HL-60/S4 treated with phorbol 12-myristate 13-acetate at 8.2 ng/mL for 4 days and 3 days (cell line): Measurements from ENCODE around the gene BUB3.
"Not testable (repeated sequence)": the region's sequence is repeated elsewhere in the genome, so short reads cannot be mapped to it uniquely, and the experiment has no call there.

Source experiments
- in situ Hi-C: fragments of 300-500 bp; cut with MboI; formaldehyde crosslinking; loops from 2 replicates; pipeline ENCODE4 v1.15.0; 2022; ENCODE audit warnings: low sequenced_read_pairs

BUB3 gene

DNA sequence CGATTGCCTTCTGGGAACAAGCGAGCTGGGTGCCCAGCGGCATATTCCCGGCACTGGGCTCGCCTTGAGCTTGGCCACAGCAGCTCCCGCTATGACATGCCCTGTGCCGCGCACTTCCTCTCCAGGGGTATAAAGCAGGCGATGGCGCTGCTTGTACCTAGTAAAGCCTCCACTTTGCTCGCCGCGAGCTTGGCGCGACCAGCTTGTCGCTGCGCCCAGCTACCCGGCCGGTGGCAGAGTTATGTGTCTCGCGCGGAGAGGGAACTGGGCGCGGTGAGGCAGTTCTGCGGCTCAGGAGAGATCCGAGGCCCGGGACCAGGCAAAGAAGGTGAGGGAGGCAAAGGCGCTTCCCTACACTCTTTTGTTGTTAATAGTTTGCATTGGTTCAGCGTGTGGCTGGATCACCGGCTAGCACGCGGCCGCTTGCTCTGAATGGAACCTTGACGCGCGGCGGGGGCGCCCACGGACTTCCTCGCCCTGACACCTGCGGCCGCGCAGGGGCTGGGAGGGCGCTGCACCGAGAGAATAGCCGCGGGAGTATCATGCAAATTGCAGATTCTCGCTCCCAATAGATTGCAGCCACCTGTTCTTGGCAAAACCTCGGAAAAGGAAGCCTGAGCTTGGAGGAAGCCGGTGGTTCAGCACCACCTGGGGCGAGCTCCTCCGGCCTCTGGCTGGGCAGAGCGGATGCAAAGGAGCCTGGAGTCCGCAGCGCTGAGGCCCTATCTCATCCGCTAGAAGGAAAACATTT lies 3.0 kb upstream of the BUB3 start:
- in situ Hi-C loops: no loop called here

GRCh38 chr10:123151737-123152135 lies 2.5 kb upstream of the BUB3 start:
- in situ Hi-C loops: no loop called here

DNA sequence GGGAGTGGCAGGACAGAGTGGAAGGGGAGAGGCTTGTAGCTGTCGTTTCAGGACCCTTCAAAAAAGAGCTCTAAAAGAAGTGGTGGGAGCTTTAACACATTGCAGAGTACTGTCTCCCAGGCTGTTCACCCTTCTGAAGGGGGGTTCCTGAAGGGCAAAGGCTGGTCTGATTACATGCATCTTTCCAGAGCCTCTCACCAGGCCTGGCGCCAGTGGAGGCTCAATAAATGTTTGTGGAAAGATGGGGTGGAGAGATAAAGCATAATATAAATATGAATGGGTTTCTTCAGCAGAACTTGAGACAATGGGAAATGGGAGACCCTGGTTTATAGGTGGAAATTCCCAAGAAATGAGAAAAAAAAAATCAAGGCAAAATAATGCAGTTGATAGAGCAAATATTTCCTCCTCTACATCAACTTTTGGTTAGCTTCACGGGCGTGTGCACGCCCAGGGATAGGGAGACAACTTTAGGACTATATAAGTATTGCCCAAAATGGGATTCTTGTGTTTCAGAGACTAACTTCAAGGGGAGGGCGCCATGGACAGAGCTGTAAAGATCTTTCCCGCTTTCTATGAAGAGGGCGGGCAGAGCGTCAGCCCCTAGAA lies 613 bp upstream of the BUB3 start:
- in situ Hi-C loops: no loop called here

- in situ Hi-C loops: no loop called here
Observed at GRCh38 chr10:123154711-123155505, 706 bp downstream of the BUB3 start.

- in situ Hi-C loops: no loop called here
Observed at GRCh38 chr10:123156078-123156477, 1.9 kb downstream of the BUB3 start.

DNA sequence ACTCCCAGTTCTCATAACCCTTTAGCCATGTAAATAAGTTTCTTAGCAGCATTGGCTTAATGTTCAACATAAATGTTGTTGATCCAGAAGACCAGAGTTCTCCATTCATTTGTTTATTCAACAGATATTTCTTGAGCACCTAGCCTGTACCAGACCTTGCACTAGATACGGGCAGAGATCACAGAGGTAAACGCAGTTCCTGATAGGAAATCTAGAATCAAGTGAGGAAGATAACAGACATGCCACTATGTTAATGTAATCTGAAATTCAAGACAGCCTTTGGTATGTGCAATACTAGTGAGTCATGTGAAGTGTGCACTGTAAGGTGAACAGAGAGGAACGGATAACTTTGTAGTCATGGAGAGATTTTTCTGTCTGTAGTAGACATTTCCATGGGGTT lies 3.0 kb downstream of the BUB3 start:
- in situ Hi-C loops: no loop called here

GRCh38 chr10:123158682-123159081 lies 4.5 kb downstream of the BUB3 start:
- in situ Hi-C loops: no loop called here

DNA sequence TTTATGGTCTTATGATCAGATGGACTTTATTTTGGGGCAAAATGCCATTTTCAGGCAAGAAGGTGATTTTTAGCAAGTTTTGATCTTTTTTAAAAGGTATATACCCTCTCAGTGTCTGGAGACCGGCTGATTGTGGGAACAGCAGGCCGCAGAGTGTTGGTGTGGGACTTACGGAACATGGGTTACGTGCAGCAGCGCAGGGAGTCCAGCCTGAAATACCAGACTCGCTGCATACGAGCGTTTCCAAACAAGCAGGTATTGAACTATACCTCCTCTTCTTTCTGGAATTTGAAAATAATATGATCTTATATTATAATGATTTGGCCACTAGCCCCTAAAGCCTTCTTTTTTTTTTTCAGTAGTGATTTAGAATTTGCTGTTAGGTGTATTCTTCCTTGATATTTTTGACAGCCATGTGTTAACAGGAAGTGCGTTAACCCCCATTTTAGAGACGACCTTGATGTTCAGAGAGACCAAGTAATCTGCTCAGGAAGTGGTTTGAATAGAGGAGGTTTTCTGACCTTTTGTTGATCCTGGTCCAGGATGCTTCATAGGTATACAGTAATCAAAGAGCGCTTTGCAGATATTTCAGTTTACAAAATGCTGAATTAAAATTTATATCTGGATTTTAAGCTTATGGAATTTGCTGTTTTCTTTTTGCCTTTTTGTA lies 6.2 kb downstream of the BUB3 start:
- in situ Hi-C loops: no loop called here

- in situ Hi-C loops: no loop called here
Observed at GRCh38 chr10:123164319-123164718, 10.1 kb downstream of the BUB3 start.

- in situ Hi-C loops: no loop called here
Observed at GRCh38 chr10:123165445-123166072, 11.4 kb downstream of the BUB3 start.

GRCh38 chr10:123166618-123167017 lies 12.4 kb downstream of the BUB3 start:
- in situ Hi-C loops: no loop called here

GRCh38 chr10:123170961-123171360 lies 16.8 kb downstream of the BUB3 start:
- in situ Hi-C loops: no loop called here

DNA sequence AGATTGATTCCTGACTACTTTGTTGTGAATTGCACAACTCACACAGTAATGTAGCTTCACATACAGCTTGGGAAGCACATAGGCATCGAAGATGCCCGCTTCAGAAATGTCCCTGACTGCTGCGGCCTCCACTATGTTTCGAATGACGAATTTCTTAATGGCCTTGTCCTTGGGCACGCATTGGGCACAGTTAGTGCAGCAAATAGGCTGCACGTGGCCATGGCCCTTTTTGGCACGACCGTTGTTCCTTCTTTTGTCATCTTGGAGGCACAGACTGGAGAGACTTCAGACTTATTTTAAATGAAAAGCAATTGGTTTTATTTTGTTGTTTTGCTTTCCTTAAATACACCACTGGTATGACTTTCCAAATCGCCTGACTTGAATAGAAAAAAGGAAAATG lies 17.4 kb downstream of the BUB3 start:
- in situ Hi-C loops: not testable (repeated sequence)

- in situ Hi-C loops: no loop called here
Observed at GRCh38 chr10:123175389-123176387, 21.5 kb downstream of the BUB3 start.

GRCh38 chr10:123178390-123178789 lies 24.2 kb downstream of the BUB3 start:
- in situ Hi-C loops: not testable (repeated sequence)

- in situ Hi-C loops: no loop called here
Observed at GRCh38 chr10:123180101-123181090, 26.2 kb downstream of the BUB3 start.

- in situ Hi-C loops: no loop called here
Observed at GRCh38 chr10:123183724-123184123, 29.5 kb downstream of the BUB3 start.

GRCh38 chr10:123187781-123188180 lies 33.6 kb downstream of the BUB3 start:
- in situ Hi-C loops: no loop called here
